Hepatocyte (in vitro differentiated cells): ENCODE measurements around the gene SHROOM1.

ENCODE experiments used
- EZH2 ChIP-seq: fragments of 200-600 bp; sonication (generic); IDR thresholded peaks from 2 replicates; pipeline ENCODE4 v1.6.1; 2016; ENCODE audit warnings: antibody characterized with exemption, mild to moderate bottlenecking, borderline replicate concordance
- EZH2phosphoT487 ChIP-seq: fragments of 200-600 bp; sonication (generic); IDR thresholded peaks from one replicate; pipeline ENCODE4 v1.6.1; 2018; ENCODE audit warnings: antibody characterized with exemption, mild to moderate bottlenecking, low read depth, moderate library complexity; ENCODE audit not compliant: unreplicated experiment, severe bottlenecking
- TF ChIP-seq, protein P1 (sequence below): fragments of 200-600 bp; sonication (generic); IDR thresholded peaks from 2 replicates; pipeline ENCODE4 v1.5.1; 2016; ENCODE audit warnings: antibody characterized with exemption, mild to moderate bottlenecking; ENCODE audit not compliant: poor library complexity

DNA sequence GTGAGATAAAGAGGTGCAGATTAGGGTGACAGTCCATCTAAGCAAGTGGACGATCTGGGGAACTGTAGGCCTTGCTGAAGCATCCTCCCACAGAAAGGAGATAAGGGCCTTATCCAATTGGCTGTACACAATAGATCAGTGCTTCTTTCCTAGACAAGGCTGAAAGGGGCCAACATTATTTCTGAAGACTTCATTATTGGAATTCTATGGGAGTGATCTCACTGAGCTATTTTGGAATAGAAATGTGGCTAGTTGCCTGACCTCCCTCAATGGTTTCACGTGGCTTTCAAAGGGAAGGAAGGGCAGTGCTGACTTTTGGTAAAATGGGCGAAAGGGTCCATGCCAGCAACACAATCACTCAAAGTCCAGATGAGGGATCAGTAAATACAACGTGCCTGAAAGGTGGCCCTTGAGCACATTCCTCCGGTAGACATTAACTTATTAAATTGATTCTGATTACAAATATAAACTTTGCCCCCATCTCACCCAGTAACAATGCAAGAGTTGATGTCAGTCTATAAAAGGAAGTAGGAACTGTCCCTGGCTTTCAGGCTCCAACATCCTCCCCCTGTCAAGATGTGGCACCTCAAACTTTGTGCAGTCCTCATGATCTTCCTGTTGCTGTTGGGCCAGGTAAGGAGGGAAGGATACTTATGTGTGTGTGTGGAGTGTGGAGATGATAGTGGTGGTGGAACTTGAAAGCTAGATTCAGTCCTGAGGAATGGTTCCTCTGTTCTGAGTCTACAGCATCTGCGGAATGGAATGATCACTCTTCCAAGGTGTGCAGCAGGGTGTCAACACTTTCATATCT, 42.9 kb upstream of the SHROOM1 start, which contains the start of gene LEAP2:
- TF ChIP-seq EZH2 (no peak), EZH2phosphoT487 (no peak)
- TF ChIP-seq, protein P1, sequence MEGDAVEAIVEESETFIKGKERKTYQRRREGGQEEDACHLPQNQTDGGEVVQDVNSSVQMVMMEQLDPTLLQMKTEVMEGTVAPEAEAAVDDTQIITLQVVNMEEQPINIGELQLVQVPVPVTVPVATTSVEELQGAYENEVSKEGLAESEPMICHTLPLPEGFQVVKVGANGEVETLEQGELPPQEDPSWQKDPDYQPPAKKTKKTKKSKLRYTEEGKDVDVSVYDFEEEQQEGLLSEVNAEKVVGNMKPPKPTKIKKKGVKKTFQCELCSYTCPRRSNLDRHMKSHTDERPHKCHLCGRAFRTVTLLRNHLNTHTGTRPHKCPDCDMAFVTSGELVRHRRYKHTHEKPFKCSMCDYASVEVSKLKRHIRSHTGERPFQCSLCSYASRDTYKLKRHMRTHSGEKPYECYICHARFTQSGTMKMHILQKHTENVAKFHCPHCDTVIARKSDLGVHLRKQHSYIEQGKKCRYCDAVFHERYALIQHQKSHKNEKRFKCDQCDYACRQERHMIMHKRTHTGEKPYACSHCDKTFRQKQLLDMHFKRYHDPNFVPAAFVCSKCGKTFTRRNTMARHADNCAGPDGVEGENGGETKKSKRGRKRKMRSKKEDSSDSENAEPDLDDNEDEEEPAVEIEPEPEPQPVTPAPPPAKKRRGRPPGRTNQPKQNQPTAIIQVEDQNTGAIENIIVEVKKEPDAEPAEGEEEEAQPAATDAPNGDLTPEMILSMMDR, result no peak
